Measurements from ENCODE around the gene CKB.

DNA sequence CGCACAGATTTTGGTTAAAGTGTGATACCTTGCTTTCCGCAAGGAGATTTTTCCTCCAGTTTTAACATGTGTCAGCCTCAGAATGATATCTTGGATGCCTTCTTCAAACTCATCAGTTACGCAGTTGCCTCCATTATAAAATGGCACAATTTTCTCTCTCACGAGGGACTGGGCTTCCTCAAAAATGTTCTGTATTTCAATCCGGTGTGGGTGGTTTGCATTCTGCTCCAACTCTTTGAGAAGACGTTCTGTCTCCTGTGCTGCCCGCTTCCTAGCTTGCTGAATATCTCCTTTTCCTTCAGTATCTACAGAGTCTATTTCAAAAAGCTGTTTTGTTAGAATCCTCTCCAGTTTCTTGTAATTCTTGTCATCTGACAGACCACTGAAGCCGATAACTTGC, 38.1 kb upstream of the CKB start:
- TF ChIP-seq, protein P1, sequence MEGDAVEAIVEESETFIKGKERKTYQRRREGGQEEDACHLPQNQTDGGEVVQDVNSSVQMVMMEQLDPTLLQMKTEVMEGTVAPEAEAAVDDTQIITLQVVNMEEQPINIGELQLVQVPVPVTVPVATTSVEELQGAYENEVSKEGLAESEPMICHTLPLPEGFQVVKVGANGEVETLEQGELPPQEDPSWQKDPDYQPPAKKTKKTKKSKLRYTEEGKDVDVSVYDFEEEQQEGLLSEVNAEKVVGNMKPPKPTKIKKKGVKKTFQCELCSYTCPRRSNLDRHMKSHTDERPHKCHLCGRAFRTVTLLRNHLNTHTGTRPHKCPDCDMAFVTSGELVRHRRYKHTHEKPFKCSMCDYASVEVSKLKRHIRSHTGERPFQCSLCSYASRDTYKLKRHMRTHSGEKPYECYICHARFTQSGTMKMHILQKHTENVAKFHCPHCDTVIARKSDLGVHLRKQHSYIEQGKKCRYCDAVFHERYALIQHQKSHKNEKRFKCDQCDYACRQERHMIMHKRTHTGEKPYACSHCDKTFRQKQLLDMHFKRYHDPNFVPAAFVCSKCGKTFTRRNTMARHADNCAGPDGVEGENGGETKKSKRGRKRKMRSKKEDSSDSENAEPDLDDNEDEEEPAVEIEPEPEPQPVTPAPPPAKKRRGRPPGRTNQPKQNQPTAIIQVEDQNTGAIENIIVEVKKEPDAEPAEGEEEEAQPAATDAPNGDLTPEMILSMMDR (IDR thresholded peaks at IDR 0.05), result no peak
- no peak for TF ChIP-seq POLR2A (IDR thresholded peaks at IDR 0.05)
